Activated T-cell treated with anti-CD3 and anti-CD28 coated beads, Interleukin-2, amount 50 U/mL, for 72 hours (primary cell): ENCODE results near the gene TMEM119. TPM values are rescaled to one million over a fixed set of nuclear protein-coding genes. Genes with fewer than 3 reads are reported as not detected.
A peak's percentile ranks its signal among the peaks of the same experiment; 100 is the strongest.
"Not testable (repeated sequence)": the region's sequence is repeated elsewhere in the genome, so short reads cannot be mapped to it uniquely, and the experiment has no call there.

ENCODE experiments used
- ATAC-seq, 2 donors: fragments of 150-1000 bp; cut with Tn5 transposase; replicated peaks in 1 of 2; 2 replicates each; pipeline ENCODE4 v1.10.0; 2021; ENCODE audit warnings: moderate library complexity in 2 of 2, mild to moderate bottlenecking in 1 of 2
- DNase-seq, 2 donors: peaks; one replicate each; pipeline ENCODE4 v3.0.0; 2021 to 2022; ENCODE audit warnings: mixed read lengths in 1 of 2
- H3K27ac Mint-ChIP-seq: one replicate; pipeline ENCODE4 v1.8.0; 2022; ENCODE audit warnings: mild to moderate bottlenecking, moderate library complexity, mixed read lengths
- H3K27me3 Mint-ChIP-seq: one replicate; pipeline ENCODE4 v1.8.0; 2022; ENCODE audit warnings: low read depth, mixed read lengths
- H3K36me3 Mint-ChIP-seq, 2 donors: one replicate each; pipeline ENCODE4 v1.8.0; 2022; ENCODE audit warnings: mixed read lengths in 2 of 2, mild to moderate bottlenecking in 1 of 2; ENCODE audit not compliant: insufficient read depth in 2 of 2
- H3K4me1 Mint-ChIP-seq: one replicate; pipeline ENCODE4 v1.8.0; 2022; ENCODE audit warnings: low read depth, mixed read lengths
- H3K4me3 Mint-ChIP-seq, 2 donors: one replicate each; pipeline ENCODE4 v1.8.0; 2022; ENCODE audit warnings: mild to moderate bottlenecking in 2 of 2, mixed read lengths in 2 of 2, moderate library complexity in 2 of 2
- H3K9me3 Mint-ChIP-seq, 2 donors: one replicate each; pipeline ENCODE4 v1.8.0; 2022; ENCODE audit warnings: mixed read lengths in 2 of 2
- total RNA-seq, 2 donors: library from RNA; stranded (reverse); gene quantifications; one replicate each; pipeline ENCODE4 v1.2.3, GENCODE V29; 2022

The TMEM119 gene
- total RNA-seq, 2 donors from 2014 or later, result 0.65 to 0.74 TPM

- peak; percentile 71 to 78 for DNase-seq
- no peaks in the 10 kb centered on the region for H3K27me3 Mint-ChIP-seq
Observed at GRCh38 chr12:108629824-108630476, 32.1 kb upstream of the TMEM119 start.

GRCh38 chr12:108629151-108629550, 31.3 kb upstream of the TMEM119 start:
- Mint-ChIP-seq H3K9me3 (no peaks in the 10 kb centered on the region), H3K36me3 (peaks cover 17 to 26% of the 10 kb centered on the region in 2 donors), H3K4me3 (peak overlapping the region; percentile 88 to 100), H3K4me1 (peaks cover 69% of the 10 kb centered on the region), H3K27me3 (no peaks in the 10 kb centered on the region), H3K27ac (peak overlapping the region; percentile 100)
- DNase-seq (peak in 1 of 2 donors; percentile 15), ATAC-seq (no peak)

More at GRCh38 chr12:108629824-108630476, 32.1 kb upstream of the TMEM119 start:
- peak; percentile 48 to 56 for ATAC-seq
- Mint-ChIP-seq H3K4me1 (peaks cover 77% of the 10 kb centered on the region), H3K27ac (peak overlapping the region; percentile 100), H3K36me3 (peaks cover 17 to 25% of the 10 kb centered on the region in 2 donors), H3K4me3 (peak overlapping the region; percentile 88 to 100), H3K9me3 (no peaks in the 10 kb centered on the region)

GRCh38 chr12:108627134-108627920, 29.4 kb upstream of the TMEM119 start:
- H3K36me3 Mint-ChIP-seq, result peaks cover 24 to 37% of the 10 kb centered on the region in 2 donors
- H3K27ac Mint-ChIP-seq, result peak overlapping the region; percentile 81
- ATAC-seq (no peak), DNase-seq (no peak)
- peaks cover 68% of the 10 kb centered on the region for H3K4me1 Mint-ChIP-seq
- H3K27me3 Mint-ChIP-seq, result no peaks in the 10 kb centered on the region
- peaks cover 0 to 2% of the 10 kb centered on the region in 2 donors for H3K9me3 Mint-ChIP-seq
- H3K4me3 Mint-ChIP-seq, result peak overlapping the region; percentile 53 to 88

- Mint-ChIP-seq H3K27me3 (no peaks in the 10 kb centered on the region), H3K27ac (peak overlapping the region; percentile 16), H3K4me1 (peaks cover 63% of the 10 kb centered on the region), H3K4me3 (no peak overlapping the region), H3K9me3 (peaks cover 0 to 2% of the 10 kb centered on the region in 2 donors), H3K36me3 (peaks cover 20 to 37% of the 10 kb centered on the region in 2 donors)
- DNase-seq (no peak), ATAC-seq (no peak)
Observed at GRCh38 chr12:108625228-108625627, 27.3 kb upstream of the TMEM119 start.

- DNase-seq, result no peak
- Mint-ChIP-seq H3K27ac (peak overlapping the region; percentile 16), H3K4me1 (peaks cover 59% of the 10 kb centered on the region), H3K27me3 (no peaks in the 10 kb centered on the region), H3K9me3 (peaks cover 0 to 2% of the 10 kb centered on the region in 2 donors), H3K4me3 (no peak overlapping the region), H3K36me3 (peaks cover 20 to 34% of the 10 kb centered on the region in 2 donors)
- no peak for ATAC-seq
Observed at GRCh38 chr12:108623577-108623976, 25.7 kb upstream of the TMEM119 start.

GRCh38 chr12:108622921-108623514, 25.1 kb upstream of the TMEM119 start:
- DNase-seq (no peak), ATAC-seq (no peak)
- peak overlapping the region; percentile 55 for H3K27ac Mint-ChIP-seq
- H3K36me3 Mint-ChIP-seq, result peaks cover 18 to 34% of the 10 kb centered on the region in 2 donors
- H3K4me1 Mint-ChIP-seq, result peaks cover 59% of the 10 kb centered on the region
- no peak overlapping the region for H3K4me3 Mint-ChIP-seq
- peaks cover 0 to 2% of the 10 kb centered on the region in 2 donors for H3K9me3 Mint-ChIP-seq
- H3K27me3 Mint-ChIP-seq, result no peaks in the 10 kb centered on the region

- H3K27ac Mint-ChIP-seq, result peak overlapping the region; percentile 55
- no peaks in the 10 kb centered on the region for H3K27me3 Mint-ChIP-seq
- peaks cover 60% of the 10 kb centered on the region for H3K4me1 Mint-ChIP-seq
- DNase-seq, result no peak
- no peak overlapping the region for H3K4me3 Mint-ChIP-seq
- peaks cover 17 to 34% of the 10 kb centered on the region in 2 donors for H3K36me3 Mint-ChIP-seq
- H3K9me3 Mint-ChIP-seq, result peaks cover 0 to 2% of the 10 kb centered on the region in 2 donors
- peak in 1 of 2 donors; percentile 16 for ATAC-seq
Observed at GRCh38 chr12:108622421-108622820, 24.5 kb upstream of the TMEM119 start.

GRCh38 chr12:108621161-108621560, 23.3 kb upstream of the TMEM119 start:
- Mint-ChIP-seq H3K27me3 (no peaks in the 10 kb centered on the region), H3K4me3 (no peak overlapping the region), H3K9me3 (peaks cover 3 to 4% of the 10 kb centered on the region in 2 donors), H3K27ac (peak overlapping the region; percentile 52), H3K36me3 (peaks cover 19 to 43% of the 10 kb centered on the region in 2 donors), H3K4me1 (peaks cover 63% of the 10 kb centered on the region)
- DNase-seq (no peak), ATAC-seq (no peak)

GRCh38 chr12:108620236-108620879, 22.5 kb upstream of the TMEM119 start:
- Mint-ChIP-seq H3K4me1 (peaks cover 65% of the 10 kb centered on the region), H3K36me3 (peaks cover 23 to 40% of the 10 kb centered on the region in 2 donors), H3K27ac (no peak overlapping the region), H3K27me3 (no peaks in the 10 kb centered on the region), H3K4me3 (no peak overlapping the region), H3K9me3 (peaks cover 6 to 7% of the 10 kb centered on the region in 2 donors)
- DNase-seq, result no peak
- ATAC-seq, result no peak

- H3K9me3 Mint-ChIP-seq, result peaks cover 6 to 7% of the 10 kb centered on the region in 2 donors
- DNase-seq (no peak), ATAC-seq (no peak)
- peak overlapping the region; percentile 47 for H3K27ac Mint-ChIP-seq
- no peak overlapping the region for H3K4me3 Mint-ChIP-seq
- peaks cover 21 to 36% of the 10 kb centered on the region in 2 donors for H3K36me3 Mint-ChIP-seq
- peaks cover 70% of the 10 kb centered on the region for H3K4me1 Mint-ChIP-seq
- H3K27me3 Mint-ChIP-seq, result no peaks in the 10 kb centered on the region
Observed at GRCh38 chr12:108619369-108620160, 21.7 kb upstream of the TMEM119 start.

- Mint-ChIP-seq H3K36me3 (peaks cover 21 to 33% of the 10 kb centered on the region in 2 donors), H3K27ac (peak overlapping the region; percentile 80), H3K4me1 (peaks cover 76% of the 10 kb centered on the region)
- not testable (repeated sequence) for ATAC-seq, DNase-seq, H3K27me3 Mint-ChIP-seq, H3K4me3 Mint-ChIP-seq, H3K9me3 Mint-ChIP-seq
Observed at GRCh38 chr12:108618953-108619274, 21.0 kb upstream of the TMEM119 start.
